ENCODE results near the gene SEC24C.
"Not testable (repeated sequence)": the region's sequence is repeated elsewhere in the genome, so short reads cannot be mapped to it uniquely, and the experiment has no call there.

DNA sequence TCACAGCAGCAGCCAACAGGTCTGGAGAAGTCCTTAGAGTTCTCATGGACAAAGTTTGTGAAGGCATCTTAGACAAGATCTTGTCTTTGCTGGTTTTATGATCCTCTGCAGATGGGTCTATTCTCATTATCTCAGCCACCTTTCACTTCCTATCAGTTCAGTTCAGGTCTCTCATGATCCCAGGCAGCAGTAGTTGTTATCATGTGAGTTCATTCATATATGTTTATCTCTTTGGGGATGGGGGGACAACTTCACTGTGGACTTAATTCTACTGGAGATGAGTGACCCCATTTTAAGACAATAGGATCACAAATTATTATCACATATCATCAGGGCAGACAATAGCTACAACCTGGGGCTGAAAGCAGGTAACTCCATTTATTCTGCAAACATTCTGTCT is 40.2 kb upstream of the SEC24C start:
- TF ChIP-seq, protein P1, sequence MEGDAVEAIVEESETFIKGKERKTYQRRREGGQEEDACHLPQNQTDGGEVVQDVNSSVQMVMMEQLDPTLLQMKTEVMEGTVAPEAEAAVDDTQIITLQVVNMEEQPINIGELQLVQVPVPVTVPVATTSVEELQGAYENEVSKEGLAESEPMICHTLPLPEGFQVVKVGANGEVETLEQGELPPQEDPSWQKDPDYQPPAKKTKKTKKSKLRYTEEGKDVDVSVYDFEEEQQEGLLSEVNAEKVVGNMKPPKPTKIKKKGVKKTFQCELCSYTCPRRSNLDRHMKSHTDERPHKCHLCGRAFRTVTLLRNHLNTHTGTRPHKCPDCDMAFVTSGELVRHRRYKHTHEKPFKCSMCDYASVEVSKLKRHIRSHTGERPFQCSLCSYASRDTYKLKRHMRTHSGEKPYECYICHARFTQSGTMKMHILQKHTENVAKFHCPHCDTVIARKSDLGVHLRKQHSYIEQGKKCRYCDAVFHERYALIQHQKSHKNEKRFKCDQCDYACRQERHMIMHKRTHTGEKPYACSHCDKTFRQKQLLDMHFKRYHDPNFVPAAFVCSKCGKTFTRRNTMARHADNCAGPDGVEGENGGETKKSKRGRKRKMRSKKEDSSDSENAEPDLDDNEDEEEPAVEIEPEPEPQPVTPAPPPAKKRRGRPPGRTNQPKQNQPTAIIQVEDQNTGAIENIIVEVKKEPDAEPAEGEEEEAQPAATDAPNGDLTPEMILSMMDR (conservative IDR thresholded peaks at IDR 0.05; ENCODE audit: low read length): not testable (repeated sequence)
- TF ChIP-seq EZH2phosphoT487 (IDR thresholded peaks at IDR 0.05; ENCODE audit: borderline replicate concordance, low read depth, low read length): not testable (repeated sequence)
